Measurements from ENCODE around the gene MAPK8.

The MAPK8 gene

GRCh38 chr10:48384699-48384982 is 78.2 kb downstream of the MAPK8 start:
- DNase-seq (ENCODE audit: low spot score), result no peak

- DNase-seq (ENCODE audit: low spot score), result no peak
These were observed 82.8 kb downstream of the MAPK8 start for GRCh38 chr10:48389272-48389671.

- DNase-seq (ENCODE audit: low spot score), result no peak
These were observed 83.5 kb downstream of the MAPK8 start for GRCh38 chr10:48389846-48390557.

GRCh38 chr10:48390558-48390871 is 84.0 kb downstream of the MAPK8 start:
- no peak for DNase-seq (ENCODE audit: low spot score)

DNA sequence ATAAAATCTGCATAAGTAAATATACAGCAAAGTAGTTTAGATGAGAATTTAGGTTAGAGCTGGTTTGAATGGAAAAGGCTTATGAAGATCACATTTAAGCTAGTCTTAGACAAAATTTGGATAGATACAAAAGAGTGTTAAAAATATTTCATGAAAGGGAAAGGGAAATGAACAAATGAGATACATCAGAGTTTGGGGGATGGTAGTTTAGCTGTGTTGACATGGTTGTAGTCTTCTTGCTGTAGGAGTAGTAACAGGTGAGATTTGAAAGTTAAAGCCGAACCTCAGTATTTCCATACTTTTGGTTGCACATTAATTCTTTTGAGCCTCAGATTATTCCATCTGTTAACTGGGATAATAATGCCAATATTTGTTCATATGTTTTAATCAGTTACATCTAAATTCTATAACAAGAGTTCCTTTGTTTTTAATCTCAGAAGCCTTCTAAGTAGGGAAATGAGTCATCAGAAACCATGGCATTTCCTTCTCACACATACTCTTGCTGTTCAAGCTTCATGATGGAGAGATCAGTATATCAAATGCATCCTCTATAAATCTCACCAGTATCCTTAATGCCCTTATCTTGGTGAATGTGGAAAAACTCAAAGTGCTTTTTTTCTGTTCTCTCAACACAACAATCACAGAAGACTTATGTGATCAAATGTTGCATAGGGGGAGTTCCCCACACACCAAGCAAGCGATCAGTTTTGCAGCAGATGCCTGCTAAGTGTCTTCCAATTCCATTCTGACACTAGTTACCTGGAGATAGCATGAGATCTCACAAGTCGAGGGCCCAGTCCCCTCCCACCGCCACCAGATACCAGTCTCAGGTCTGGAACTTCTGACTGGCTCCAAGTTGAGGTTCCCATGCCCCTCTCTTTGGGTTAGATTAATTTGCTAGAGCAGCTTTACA is 84.7 kb downstream of the MAPK8 start:
- DNase-seq (ENCODE audit: low spot score), result no peak

- DNase-seq (ENCODE audit: low spot score), result no peak
These were observed 85.5 kb downstream of the MAPK8 start for GRCh38 chr10:48391994-48392393.

DNA sequence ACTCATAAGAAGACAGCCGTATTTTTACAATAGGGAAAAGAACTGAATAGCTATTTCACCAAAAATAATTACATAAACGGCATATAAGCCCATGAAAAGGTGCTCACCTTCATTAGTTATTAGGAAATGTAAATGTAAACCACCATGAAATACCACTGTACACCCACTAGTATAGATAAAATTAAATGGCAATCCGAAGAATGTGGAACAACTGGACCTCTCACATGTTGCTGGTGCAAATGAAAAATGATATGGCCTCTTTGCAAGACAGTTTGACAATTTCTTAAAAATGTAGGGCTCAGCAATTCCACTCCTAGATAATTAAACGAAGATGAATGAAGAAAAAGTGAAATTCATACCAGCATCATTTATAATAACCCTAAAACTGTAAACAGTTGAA is 91.8 kb downstream of the MAPK8 start:
- no peak for DNase-seq (ENCODE audit: low spot score)

- no peak for DNase-seq (ENCODE audit: low spot score)
These were observed 92.6 kb downstream of the MAPK8 start for GRCh38 chr10:48399056-48399541.

DNA sequence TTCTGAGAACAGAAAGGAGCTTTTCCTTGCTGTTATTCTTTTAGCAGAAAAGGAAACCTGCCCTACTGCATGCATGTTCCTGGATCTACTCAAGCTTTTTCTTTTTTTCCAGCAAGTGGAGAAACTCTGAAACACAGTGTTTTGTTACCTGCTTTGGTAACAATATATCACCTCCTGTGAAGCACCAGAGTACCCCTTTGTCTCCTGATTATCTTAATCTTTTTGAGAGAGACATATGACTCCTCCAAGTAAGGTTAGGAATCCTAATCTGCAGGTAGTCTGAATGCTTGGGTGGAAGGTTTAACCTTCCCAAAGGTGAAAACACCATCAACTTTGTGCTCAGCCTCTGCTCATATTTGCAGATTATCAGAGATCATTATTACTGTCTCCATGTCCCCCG is 93.1 kb downstream of the MAPK8 start:
- DNase-seq (ENCODE audit: low spot score), result no peak

- no peak for DNase-seq (ENCODE audit: low spot score)
These were observed 93.8 kb downstream of the MAPK8 start for GRCh38 chr10:48400129-48400849.

- no peak for DNase-seq (ENCODE audit: low spot score)
These were observed 94.4 kb downstream of the MAPK8 start for GRCh38 chr10:48400850-48401220.

GRCh38 chr10:48404646-48405045 is 98.2 kb downstream of the MAPK8 start:
- no peak for DNase-seq (ENCODE audit: low spot score)

GRCh38 chr10:48406204-48406603 is 99.7 kb downstream of the MAPK8 start:
- no peak for DNase-seq (ENCODE audit: low spot score)

DNA sequence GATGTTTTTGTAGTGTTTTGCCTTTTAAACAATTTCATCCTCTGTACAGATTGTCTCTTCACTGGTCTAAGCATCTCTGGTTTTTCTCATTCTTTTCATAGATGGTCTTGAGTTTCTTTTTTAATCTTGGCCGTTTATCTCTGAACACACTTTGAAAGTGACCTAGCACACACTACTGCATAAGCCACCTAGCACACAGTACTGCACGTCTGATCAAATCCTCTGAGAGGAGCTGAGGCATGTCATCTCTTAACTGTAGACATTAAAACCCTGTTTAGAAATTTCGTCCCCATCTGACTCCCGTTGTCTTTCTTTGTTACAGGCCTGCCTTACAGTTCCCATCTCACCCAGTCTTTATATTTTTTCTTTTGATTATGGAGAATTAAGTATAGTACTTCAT is 100.2 kb downstream of the MAPK8 start:
- DNase-seq (ENCODE audit: low spot score), result no peak

GRCh38 chr10:48410503-48410902 is 104.0 kb downstream of the MAPK8 start:
- no peak for DNase-seq (ENCODE audit: low spot score)

- DNase-seq (ENCODE audit: low spot score), result no peak
These were observed 105.0 kb downstream of the MAPK8 start for GRCh38 chr10:48411510-48411909.

GRCh38 chr10:48412081-48412480 is 105.6 kb downstream of the MAPK8 start:
- no peak for DNase-seq (ENCODE audit: low spot score)

DNA sequence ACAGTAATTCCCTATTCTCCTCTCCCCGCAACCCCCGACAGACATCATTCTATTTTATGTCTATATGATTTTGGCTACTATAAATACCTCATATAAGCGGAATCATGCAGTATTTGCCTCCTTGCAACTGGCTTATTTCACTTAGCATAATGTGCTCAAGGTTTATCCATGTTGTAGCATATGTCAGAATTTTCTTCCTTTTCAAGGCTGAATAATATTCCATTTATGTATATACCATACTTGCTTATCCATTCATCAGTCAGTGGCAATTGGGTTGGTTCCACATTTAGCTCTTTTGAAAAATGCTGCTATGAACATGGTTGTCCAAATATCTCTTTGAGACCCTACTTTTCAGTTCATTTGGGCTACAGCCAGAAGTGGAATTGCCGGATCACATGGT is 106.5 kb downstream of the MAPK8 start:
- no peak for DNase-seq (ENCODE audit: low spot score)

GRCh38 chr10:48414160-48414559 is 107.7 kb downstream of the MAPK8 start:
- DNase-seq (ENCODE audit: low spot score), result no peak

GRCh38 chr10:48414778-48415177 is 108.3 kb downstream of the MAPK8 start:
- DNase-seq (ENCODE audit: low spot score), result no peak

GRCh38 chr10:48416584-48417232 is 110.2 kb downstream of the MAPK8 start:
- no peak for DNase-seq (ENCODE audit: low spot score)

- DNase-seq (ENCODE audit: low spot score), result no peak
These were observed 110.9 kb downstream of the MAPK8 start for GRCh38 chr10:48417374-48417773.

Measured in left forelimb (tissue), 1 donor.